GM21447 (cell line): ENCODE results near the gene ASCC1.

ENCODE experiments used
- ATAC-seq: cut with Tn5 transposase; IDR thresholded peaks from one replicate; pipeline ENCODE4 v1.9.1; 2021; ENCODE audit not compliant: unreplicated experiment

The ASCC1 gene

GRCh38 chr10:72053690-72054089 lies 162.4 kb downstream of the ASCC1 start:
- ATAC-seq, result no peak

DNA sequence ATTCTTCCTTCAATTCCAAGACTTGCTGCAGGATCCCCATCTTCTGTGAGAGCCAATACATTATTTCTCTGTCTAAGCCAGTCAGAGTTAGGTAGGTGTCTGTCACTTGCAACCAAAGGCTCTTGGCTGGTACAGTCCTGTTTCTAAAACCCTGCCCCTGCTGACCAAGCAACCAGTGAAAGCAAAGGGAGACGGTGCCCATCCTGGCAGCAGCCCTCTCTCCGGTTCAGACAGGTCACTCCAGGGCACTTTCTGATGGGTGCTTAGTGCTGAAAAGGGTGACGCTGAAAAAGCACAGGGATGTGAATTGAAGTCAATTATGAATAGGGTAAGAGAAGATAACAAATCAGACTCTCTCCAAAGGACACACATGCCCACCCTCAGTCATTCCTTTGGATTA lies 165.2 kb downstream of the ASCC1 start:
- ATAC-seq, result no peak

DNA sequence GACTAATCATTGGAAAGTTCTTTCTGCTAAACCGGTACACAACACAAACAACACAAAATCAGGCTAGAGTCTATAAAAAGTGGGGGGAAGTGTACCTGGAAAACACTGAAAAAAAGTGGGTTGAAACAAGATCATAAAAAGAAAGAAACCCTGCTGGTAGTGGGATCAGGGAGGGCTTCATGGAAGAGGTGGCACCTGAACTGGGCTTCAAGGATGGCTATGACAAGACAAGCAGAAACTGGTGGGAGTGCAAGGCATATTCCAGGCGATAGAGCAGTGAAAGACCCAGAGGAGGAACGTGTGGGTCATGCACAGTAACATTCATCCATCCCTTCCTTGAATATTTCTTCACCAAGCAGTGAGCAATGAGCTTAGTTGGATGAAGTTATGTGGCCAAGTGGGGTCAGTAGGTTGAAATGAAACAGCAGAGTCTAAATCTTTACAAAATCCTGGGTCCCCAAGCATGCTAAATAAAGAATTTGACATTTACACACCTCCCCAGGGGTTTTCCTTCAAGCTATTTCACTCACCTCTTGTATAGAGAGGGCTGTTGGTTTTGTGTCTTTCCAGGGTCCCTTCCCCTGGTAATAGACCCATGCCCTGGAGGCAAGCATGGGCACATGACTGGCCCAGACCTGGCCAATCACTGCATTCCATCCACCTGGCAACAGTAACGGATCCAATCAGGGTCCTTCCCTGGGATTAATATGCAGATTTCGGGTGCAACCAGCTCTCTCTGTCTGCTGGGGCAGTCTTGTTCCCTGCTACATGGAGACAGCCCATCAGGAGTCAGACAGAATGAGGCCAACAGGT lies 165.9 kb downstream of the ASCC1 start:
- no peak for ATAC-seq

DNA sequence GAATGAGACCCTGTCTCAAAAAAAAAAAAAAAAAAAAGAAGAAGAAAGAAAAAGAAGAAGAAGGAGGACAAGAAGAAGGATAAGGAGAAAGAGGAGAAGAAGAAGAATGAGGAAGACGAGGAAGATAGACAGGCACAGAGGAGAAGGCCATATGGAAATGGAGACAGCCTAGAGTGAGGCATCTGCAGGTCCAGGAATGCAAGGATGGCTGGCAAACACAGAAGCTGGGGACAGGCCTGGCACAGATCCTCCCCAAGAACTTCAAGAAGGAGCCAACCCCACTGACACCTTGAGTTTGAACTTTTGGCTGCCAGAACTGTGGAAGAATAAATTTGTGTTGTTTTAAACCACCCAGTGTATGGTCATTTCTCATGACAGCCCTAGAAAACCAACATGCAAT lies 166.6 kb downstream of the ASCC1 start:
- no peak for ATAC-seq

GRCh38 chr10:72048450-72049124 lies 167.5 kb downstream of the ASCC1 start:
- ATAC-seq, result no peak
